WTC11 (cell line): ENCODE measurements around the gene SORCS1. TPM values are rescaled to one million over a fixed set of nuclear protein-coding genes. Genes with fewer than 3 reads are reported as not detected.

Experiments used
- ATAC-seq: fragments of 200-7000 bp; cut with Tn5 transposase; 2 replicates; pipeline ENCODE4 v1.10.0; 2021; ENCODE audit warnings: mild to moderate bottlenecking, moderate library complexity
- CTCF ChIA-PET: fragments of 300-600 bp; sonication (Branson Sonifier 250); formaldehyde crosslinking; loops from one replicate; lab custom pipeline; 2021; ENCODE audit warnings: antibody characterized with exemption; lab: Charles Lee
- POLR2A ChIA-PET: fragments of 350-600 bp; sonication (Branson Sonifier 250); formaldehyde crosslinking; loops from one replicate; lab custom pipeline; 2021; ENCODE audit warnings: antibody characterized with exemption; lab: Charles Lee
- DNase-seq: peaks from one replicate; pipeline ENCODE4 v3.0.0; 2021; ENCODE audit warnings: low spot score
- H3K27ac Mint-ChIP-seq: 2 replicates; pipeline ENCODE4 v1.8.0; 2021; ENCODE audit warnings: mixed read lengths
- H3K27me3 Mint-ChIP-seq: 2 replicates; pipeline ENCODE4 v1.8.0; 2021; ENCODE audit warnings: low read depth, mild to moderate bottlenecking, moderate library complexity, mixed read lengths
- H3K36me3 Mint-ChIP-seq: 2 replicates; pipeline ENCODE4 v1.8.0; 2021; ENCODE audit warnings: mixed read lengths
- H3K4me1 Mint-ChIP-seq: 2 replicates; pipeline ENCODE4 v1.8.0; 2022; ENCODE audit warnings: mixed read lengths
- H3K4me3 Mint-ChIP-seq: 2 replicates; pipeline ENCODE4 v1.8.0; 2021; ENCODE audit warnings: mild to moderate bottlenecking, moderate library complexity, mixed read lengths
- H3K9me3 Mint-ChIP-seq: 2 replicates; pipeline ENCODE4 v1.8.0; 2021; ENCODE audit warnings: mixed read lengths
- AR ChIP-seq: fragments of 250-450 bp; sonication (Bioruptor Pico); IDR thresholded peaks from 2 replicates; pipeline ENCODE4 v1.9.0; 2021; ENCODE audit warnings: mild to moderate bottlenecking
- ATF1 ChIP-seq: sonication (generic); formaldehyde crosslinking; IDR thresholded peaks from 2 replicates; pipeline ENCODE4 v1.8.1; 2023; ENCODE audit warnings: mild to moderate bottlenecking, moderate library complexity, missing genetic modification reagents
- CREB1 ChIP-seq: sonication (generic); formaldehyde crosslinking; IDR thresholded peaks from 2 replicates; pipeline ENCODE4 v1.8.0; 2023; ENCODE audit warnings: mild to moderate bottlenecking, missing genetic modification reagents
- E2F4 ChIP-seq: sonication (generic); formaldehyde crosslinking; IDR thresholded peaks from 2 replicates; pipeline ENCODE4 v1.8.1; 2022; ENCODE audit warnings: low read depth, mild to moderate bottlenecking, moderate library complexity, missing genetic modification reagents, borderline replicate concordance
- FOXK1 ChIP-seq: sonication (generic); formaldehyde crosslinking; IDR thresholded peaks from 2 replicates; pipeline ENCODE4 v1.8.0; 2022; ENCODE audit warnings: mild to moderate bottlenecking, moderate library complexity, missing genetic modification reagents
- GTF2I ChIP-seq: fragments of 250-450 bp; sonication (Bioruptor Pico); conservative IDR thresholded peaks from 2 replicates; pipeline ENCODE4 v1.4.0; 2021; ENCODE audit warnings: mild to moderate bottlenecking
- JUN ChIP-seq: sonication (generic); formaldehyde crosslinking; IDR thresholded peaks from 2 replicates; pipeline ENCODE4 v1.8.0; 2023; ENCODE audit warnings: mild to moderate bottlenecking, missing genetic modification reagents
- MLX ChIP-seq: sonication (generic); formaldehyde crosslinking; IDR thresholded peaks from 2 replicates; pipeline ENCODE4 v1.8.1; 2023; ENCODE audit warnings: mild to moderate bottlenecking, missing genetic modification reagents, moderate library complexity
- MXD4 ChIP-seq: fragments of 250-450 bp; sonication (Bioruptor Pico); IDR thresholded peaks from 2 replicates; pipeline ENCODE4 v1.8.0; 2021; ENCODE audit warnings: mild to moderate bottlenecking, moderate library complexity, borderline replicate concordance
- MYBL2 ChIP-seq: sonication (generic); formaldehyde crosslinking; IDR thresholded peaks from 2 replicates; pipeline ENCODE4 v1.8.1; 2023; ENCODE audit warnings: mild to moderate bottlenecking, moderate library complexity, missing genetic modification reagents
- NFATC4 ChIP-seq: fragments of 250-450 bp; sonication (Bioruptor Pico); IDR thresholded peaks from 2 replicates; pipeline ENCODE4 v1.9.0; 2021; ENCODE audit warnings: mild to moderate bottlenecking
- NFYB ChIP-seq: sonication (generic); formaldehyde crosslinking; conservative IDR thresholded peaks from 2 replicates; pipeline ENCODE4 v1.8.0; 2022; ENCODE audit warnings: low read depth, missing genetic modification reagents
- NR2C2 ChIP-seq: sonication (generic); formaldehyde crosslinking; IDR thresholded peaks from 2 replicates; pipeline ENCODE4 v1.8.0; 2022; ENCODE audit warnings: mild to moderate bottlenecking, missing genetic modification reagents
- NR3C1 ChIP-seq: sonication (generic); formaldehyde crosslinking; conservative IDR thresholded peaks from 2 replicates; pipeline ENCODE4 v1.8.1; 2023; ENCODE audit warnings: low read depth, mild to moderate bottlenecking, missing genetic modification reagents
- RELA ChIP-seq: sonication (generic); formaldehyde crosslinking; IDR thresholded peaks from 2 replicates; pipeline ENCODE4 v1.8.1; 2022; ENCODE audit warnings: missing genetic modification reagents, mild to moderate bottlenecking, borderline replicate concordance
- SOX15 ChIP-seq: fragments of 250-450 bp; sonication (Bioruptor Pico); IDR thresholded peaks from 2 replicates; pipeline ENCODE4 v1.9.0; 2021; ENCODE audit warnings: mild to moderate bottlenecking
- TEAD1 ChIP-seq: sonication (generic); formaldehyde crosslinking; IDR thresholded peaks from 2 replicates; pipeline ENCODE4 v1.8.0; 2022; ENCODE audit warnings: mild to moderate bottlenecking, missing genetic modification reagents
- ZMAT4 ChIP-seq: fragments of 250-450 bp; sonication (Bioruptor Pico); IDR thresholded peaks from 2 replicates; pipeline ENCODE4 v1.9.0; 2021; ENCODE audit warnings: mild to moderate bottlenecking
- ZNF317 ChIP-seq: sonication (generic); formaldehyde crosslinking; IDR thresholded peaks from 2 replicates; pipeline ENCODE4 v1.8.1; 2023; ENCODE audit warnings: low read depth, mild to moderate bottlenecking, moderate library complexity, missing genetic modification reagents, borderline replicate concordance
- total RNA-seq: library from RNA; stranded (reverse); gene quantifications from 3 replicates; pipeline ENCODE4 v1.2.3, GENCODE V29; 2021
- TF ChIP-seq, protein P1 (sequence below): fragments of 250-450 bp; sonication (Bioruptor Pico); IDR thresholded peaks from 2 replicates; pipeline ENCODE4 v1.9.0; 2021; ENCODE audit warnings: moderate library complexity, mild to moderate bottlenecking, inconsistent platforms, borderline replicate concordance
- TF ChIP-seq, protein P2 (sequence below): fragments of 250-450 bp; sonication (Bioruptor Pico); IDR thresholded peaks from 2 replicates; pipeline ENCODE4 v2.1.2; 2022; ENCODE audit warnings: mild to moderate bottlenecking, moderate library complexity
- TF ChIP-seq, protein P3 (sequence below): sonication (generic); formaldehyde crosslinking; IDR thresholded peaks from 2 replicates; pipeline ENCODE4 v1.8.0; 2023; ENCODE audit warnings: mild to moderate bottlenecking, missing genetic modification reagents
- TF ChIP-seq, protein P4 (sequence below): sonication (generic); formaldehyde crosslinking; IDR thresholded peaks from 2 replicates; pipeline ENCODE4 v1.8.0; 2022; ENCODE audit warnings: mild to moderate bottlenecking, missing genetic modification reagents

The SORCS1 gene
- total RNA-seq, 1 experiment from 2014 or later = 3.3 TPM

GRCh38 chr10:106761906-106762305 is 402.6 kb downstream of the SORCS1 start (continued):
- TF ChIP-seq AR (CRISPR knock-in tag) (no peak), ZMAT4 (no peak)
- TF ChIP-seq, protein P1, sequence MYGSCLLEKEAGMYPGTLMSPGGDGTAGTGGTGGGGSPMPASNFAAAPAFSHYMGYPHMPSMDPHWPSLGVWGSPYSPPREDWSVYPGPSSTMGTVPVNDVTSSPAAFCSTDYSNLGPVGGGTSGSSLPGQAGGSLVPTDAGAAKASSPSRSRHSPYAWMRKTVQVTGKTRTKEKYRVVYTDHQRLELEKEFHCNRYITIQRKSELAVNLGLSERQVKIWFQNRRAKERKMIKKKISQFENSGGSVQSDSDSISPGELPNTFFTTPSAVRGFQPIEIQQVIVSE = no peak

DNA sequence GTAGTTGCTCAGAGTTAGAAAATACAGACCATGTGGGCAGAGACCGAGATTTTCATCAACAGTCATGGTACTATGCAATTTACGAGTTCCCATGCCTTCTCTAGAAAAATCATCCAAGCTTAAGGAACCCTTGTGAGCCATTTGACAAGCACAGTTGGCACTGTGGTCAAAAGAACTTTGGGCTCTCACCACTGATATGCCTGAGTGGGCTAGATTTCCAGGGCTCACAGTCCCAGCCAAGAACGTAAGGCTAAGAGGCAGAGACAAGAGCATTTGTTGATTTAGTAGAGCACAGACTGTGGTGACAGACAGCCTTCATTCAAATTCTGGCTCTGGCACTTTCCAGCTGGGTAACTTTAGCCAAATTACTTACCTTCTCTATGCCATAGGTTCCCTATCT is 407.0 kb downstream of the SORCS1 start:
- Mint-ChIP-seq H3K27me3 (no peaks in the 10 kb centered on the region), H3K9me3 (peaks cover 4% of the 10 kb centered on the region; the same call in 1 of the 2 replicates), H3K4me3 (no peak overlapping the region)
- TF ChIP-seq NR2C2 (no peak), SOX15 (no peak), RELA (CRISPR knock-in tag) (no peak), E2F4 (CRISPR knock-in tag) (no peak)
- TF ChIP-seq, protein P2, sequence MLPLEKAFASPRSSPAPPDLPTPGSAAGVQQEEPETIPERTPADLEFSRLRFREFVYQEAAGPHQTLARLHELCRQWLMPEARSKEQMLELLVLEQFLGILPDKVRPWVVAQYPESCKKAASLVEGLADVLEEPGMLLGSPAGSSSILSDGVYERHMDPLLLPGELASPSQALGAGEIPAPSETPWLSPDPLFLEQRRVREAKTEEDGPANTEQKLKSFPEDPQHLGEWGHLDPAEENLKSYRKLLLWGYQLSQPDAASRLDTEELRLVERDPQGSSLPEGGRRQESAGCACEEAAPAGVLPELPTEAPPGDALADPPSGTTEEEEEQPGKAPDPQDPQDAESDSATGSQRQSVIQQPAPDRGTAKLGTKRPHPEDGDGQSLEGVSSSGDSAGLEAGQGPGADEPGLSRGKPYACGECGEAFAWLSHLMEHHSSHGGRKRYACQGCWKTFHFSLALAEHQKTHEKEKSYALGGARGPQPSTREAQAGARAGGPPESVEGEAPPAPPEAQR (CRISPR knock-in tag) = no peak
- TF ChIP-seq, protein P3, sequence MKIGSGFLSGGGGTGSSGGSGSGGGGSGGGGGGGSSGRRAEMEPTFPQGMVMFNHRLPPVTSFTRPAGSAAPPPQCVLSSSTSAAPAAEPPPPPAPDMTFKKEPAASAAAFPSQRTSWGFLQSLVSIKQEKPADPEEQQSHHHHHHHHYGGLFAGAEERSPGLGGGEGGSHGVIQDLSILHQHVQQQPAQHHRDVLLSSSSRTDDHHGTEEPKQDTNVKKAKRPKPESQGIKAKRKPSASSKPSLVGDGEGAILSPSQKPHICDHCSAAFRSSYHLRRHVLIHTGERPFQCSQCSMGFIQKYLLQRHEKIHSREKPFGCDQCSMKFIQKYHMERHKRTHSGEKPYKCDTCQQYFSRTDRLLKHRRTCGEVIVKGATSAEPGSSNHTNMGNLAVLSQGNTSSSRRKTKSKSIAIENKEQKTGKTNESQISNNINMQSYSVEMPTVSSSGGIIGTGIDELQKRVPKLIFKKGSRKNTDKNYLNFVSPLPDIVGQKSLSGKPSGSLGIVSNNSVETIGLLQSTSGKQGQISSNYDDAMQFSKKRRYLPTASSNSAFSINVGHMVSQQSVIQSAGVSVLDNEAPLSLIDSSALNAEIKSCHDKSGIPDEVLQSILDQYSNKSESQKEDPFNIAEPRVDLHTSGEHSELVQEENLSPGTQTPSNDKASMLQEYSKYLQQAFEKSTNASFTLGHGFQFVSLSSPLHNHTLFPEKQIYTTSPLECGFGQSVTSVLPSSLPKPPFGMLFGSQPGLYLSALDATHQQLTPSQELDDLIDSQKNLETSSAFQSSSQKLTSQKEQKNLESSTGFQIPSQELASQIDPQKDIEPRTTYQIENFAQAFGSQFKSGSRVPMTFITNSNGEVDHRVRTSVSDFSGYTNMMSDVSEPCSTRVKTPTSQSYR (CRISPR knock-in tag) = no peak
- TF ChIP-seq, all 79 proteins: peak for 0
- CTCF ChIA-PET = no interaction called here
- DNase-seq (no peak), ATAC-seq (no peak)
- POLR2A ChIA-PET = no interaction called here
- Mint-ChIP-seq H3K36me3 (no peaks in the 10 kb centered on the region), H3K27ac (no peak overlapping the region), H3K4me1 (no peaks in the 10 kb centered on the region; the same call in 1 of the 2 replicates)

DNA sequence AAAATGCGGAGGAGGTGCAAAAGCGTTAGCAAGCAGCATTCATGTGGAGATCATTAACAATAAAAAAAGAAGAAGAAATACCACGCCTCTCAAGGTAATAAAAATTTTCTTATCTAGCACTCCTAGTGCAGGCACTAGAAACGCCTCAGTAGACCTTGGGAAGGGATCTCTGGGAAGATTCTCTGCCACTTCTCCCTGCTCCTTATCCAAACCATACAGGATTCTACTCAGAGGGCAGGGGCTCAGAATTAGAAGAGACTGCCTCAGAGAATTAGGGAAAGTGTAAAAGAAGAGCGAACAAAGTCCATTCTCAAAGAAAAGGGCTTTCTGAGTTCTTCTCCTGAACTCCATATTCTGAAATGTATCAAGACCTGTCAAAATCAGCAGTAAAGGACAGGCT is 413.4 kb downstream of the SORCS1 start:
- Mint-ChIP-seq H3K27me3 (no peaks in the 10 kb centered on the region), H3K27ac (no peak overlapping the region), H3K9me3 (no peaks in the 10 kb centered on the region), H3K36me3 (no peaks in the 10 kb centered on the region), H3K4me3 (no peak overlapping the region), H3K4me1 (peaks cover 4% of the 10 kb centered on the region)
- CTCF ChIA-PET = no interaction called here
- POLR2A ChIA-PET = no interaction called here
- ATAC-seq (no peak), DNase-seq (no peak)
- TF ChIP-seq, protein P4, sequence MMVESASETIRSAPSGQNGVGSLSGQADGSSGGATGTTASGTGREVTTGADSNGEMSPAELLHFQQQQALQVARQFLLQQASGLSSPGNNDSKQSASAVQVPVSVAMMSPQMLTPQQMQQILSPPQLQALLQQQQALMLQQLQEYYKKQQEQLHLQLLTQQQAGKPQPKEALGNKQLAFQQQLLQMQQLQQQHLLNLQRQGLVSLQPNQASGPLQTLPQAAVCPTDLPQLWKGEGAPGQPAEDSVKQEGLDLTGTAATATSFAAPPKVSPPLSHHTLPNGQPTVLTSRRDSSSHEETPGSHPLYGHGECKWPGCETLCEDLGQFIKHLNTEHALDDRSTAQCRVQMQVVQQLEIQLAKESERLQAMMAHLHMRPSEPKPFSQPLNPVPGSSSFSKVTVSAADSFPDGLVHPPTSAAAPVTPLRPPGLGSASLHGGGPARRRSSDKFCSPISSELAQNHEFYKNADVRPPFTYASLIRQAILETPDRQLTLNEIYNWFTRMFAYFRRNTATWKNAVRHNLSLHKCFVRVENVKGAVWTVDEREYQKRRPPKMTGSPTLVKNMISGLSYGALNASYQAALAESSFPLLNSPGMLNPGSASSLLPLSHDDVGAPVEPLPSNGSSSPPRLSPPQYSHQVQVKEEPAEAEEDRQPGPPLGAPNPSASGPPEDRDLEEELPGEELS = no peak
- TF ChIP-seq NFATC4 (CRISPR knock-in tag) = no peak
- no peak for TF ChIP-seq ZNF317 (CRISPR knock-in tag)
- TF ChIP-seq NFYB = no peak
- no peak for TF ChIP-seq CREB1 (CRISPR knock-in tag)
- no peak for TF ChIP-seq MLX (CRISPR knock-in tag)
- no peak for TF ChIP-seq GTF2I (CRISPR knock-in tag)
- TF ChIP-seq MYBL2 = no peak
- no peak for TF ChIP-seq SOX15
- no peak for TF ChIP-seq FOXK1 (CRISPR knock-in tag)
- no peak for TF ChIP-seq ATF1 (CRISPR knock-in tag)
- TF ChIP-seq JUN (CRISPR knock-in tag) = no peak
- no peak for TF ChIP-seq NR3C1 (CRISPR knock-in tag)
- TF ChIP-seq MXD4 = no peak
- TF ChIP-seq TEAD1 = no peak
